ENCODE results near the gene NELL1.

GRCh38 chr11:20631519-20632168, 37.7 kb upstream of the NELL1 start:
- TF ChIP-seq, protein P1, sequence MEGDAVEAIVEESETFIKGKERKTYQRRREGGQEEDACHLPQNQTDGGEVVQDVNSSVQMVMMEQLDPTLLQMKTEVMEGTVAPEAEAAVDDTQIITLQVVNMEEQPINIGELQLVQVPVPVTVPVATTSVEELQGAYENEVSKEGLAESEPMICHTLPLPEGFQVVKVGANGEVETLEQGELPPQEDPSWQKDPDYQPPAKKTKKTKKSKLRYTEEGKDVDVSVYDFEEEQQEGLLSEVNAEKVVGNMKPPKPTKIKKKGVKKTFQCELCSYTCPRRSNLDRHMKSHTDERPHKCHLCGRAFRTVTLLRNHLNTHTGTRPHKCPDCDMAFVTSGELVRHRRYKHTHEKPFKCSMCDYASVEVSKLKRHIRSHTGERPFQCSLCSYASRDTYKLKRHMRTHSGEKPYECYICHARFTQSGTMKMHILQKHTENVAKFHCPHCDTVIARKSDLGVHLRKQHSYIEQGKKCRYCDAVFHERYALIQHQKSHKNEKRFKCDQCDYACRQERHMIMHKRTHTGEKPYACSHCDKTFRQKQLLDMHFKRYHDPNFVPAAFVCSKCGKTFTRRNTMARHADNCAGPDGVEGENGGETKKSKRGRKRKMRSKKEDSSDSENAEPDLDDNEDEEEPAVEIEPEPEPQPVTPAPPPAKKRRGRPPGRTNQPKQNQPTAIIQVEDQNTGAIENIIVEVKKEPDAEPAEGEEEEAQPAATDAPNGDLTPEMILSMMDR (IDR thresholded peaks at IDR 0.05; ENCODE audit: borderline replicate concordance, extremely low read depth, low read length, poor library complexity, severe bottlenecking), result no peak
- TF ChIP-seq EZH2 (IDR thresholded peaks at IDR 0.05; ENCODE audit: borderline replicate concordance, low read depth, low read length, severe bottlenecking), result no peak
